ENCODE measurements around the gene PRPF19. TPM values are rescaled to one million over a fixed set of nuclear protein-coding genes. Genes with fewer than 3 reads are reported as not detected.

Gene PRPF19
- total RNA-seq, 4 donors from 2014 or later, result 65.0 to 90.2 (median 84.1) TPM

GRCh38 chr11:60880643-60881282, 25.6 kb downstream of the PRPF19 start:
- 66 to 78% methylated on average over 5 to 8 of the region's 8 CpGs for WGBS, 2 donors
- H3K36me3 ChIP-seq, result peaks cover 0 to 34% (median 0%) of the 10 kb centered on the region in 3 donors
- TF ChIP-seq POLR2A (IDR thresholded peaks at IDR 0.05) (no peak), CTCF (IDR thresholded peaks at IDR 0.05) (no peak)
- DNase-seq, result no peak
- peaks cover 0 to 12% (median 9%) of the 10 kb centered on the region in 3 donors for H3K4me1 ChIP-seq
- no peaks in the 10 kb centered on the region for H3K9me3 ChIP-seq
- H3K27ac ChIP-seq, result no peak overlapping the region
- H3K4me3 ChIP-seq, result no peak overlapping the region
- intact Hi-C loops (cut with DNase I), result no loop called here
- no peaks in the 10 kb centered on the region for H3K27me3 ChIP-seq

GRCh38 chr11:60879971-60880588, 26.3 kb downstream of the PRPF19 start:
- H3K4me3 ChIP-seq, result no peak overlapping the region
- H3K27me3 ChIP-seq, result no peaks in the 10 kb centered on the region
- TF ChIP-seq CTCF (IDR thresholded peaks at IDR 0.05) (no peak), POLR2A (IDR thresholded peaks at IDR 0.05) (no peak)
- peaks cover 0 to 34% (median 0%) of the 10 kb centered on the region in 3 donors for H3K36me3 ChIP-seq
- no peak for DNase-seq
- peak overlapping the region in 1 of 4 donors; percentile 3 for H3K27ac ChIP-seq
- intact Hi-C loops (cut with DNase I), result no loop called here
- peaks cover 0 to 12% (median 9%) of the 10 kb centered on the region in 3 donors for H3K4me1 ChIP-seq
- H3K9me3 ChIP-seq, result no peaks in the 10 kb centered on the region
- 60 to 91% methylated on average over 5 of the region's 5 CpGs for WGBS, 2 donors

- Histone ChIP-seq H3K36me3 (peaks cover 0 to 34% (median 0%) of the 10 kb centered on the region in 3 donors), H3K9me3 (no peaks in the 10 kb centered on the region), H3K27ac (peak overlapping the region in 2 of 4 donors; percentile 70 to 76), H3K4me3 (no peak overlapping the region), H3K27me3 (no peaks in the 10 kb centered on the region), H3K4me1 (peaks cover 0 to 12% (median 9%) of the 10 kb centered on the region in 3 donors)
- 88 to 91% methylated on average over 1 of the region's 1 CpG for WGBS, 2 donors
- intact Hi-C loops (cut with DNase I), result no loop called here
- no peak for DNase-seq
- no peak for TF ChIP-seq CTCF (IDR thresholded peaks at IDR 0.05)
- TF ChIP-seq POLR2A (IDR thresholded peaks at IDR 0.05), result no peak
Measured at GRCh38 chr11:60879104-60879503, 27.3 kb downstream of the PRPF19 start.

GRCh38 chr11:60878245-60879101, 27.9 kb downstream of the PRPF19 start:
- Histone ChIP-seq H3K27ac (peak overlapping the region; percentile 6 to 76 (median 70)), H3K4me3 (no peak overlapping the region), H3K36me3 (peaks cover 0 to 34% (median 0%) of the 10 kb centered on the region in 3 donors), H3K4me1 (peaks cover 0 to 12% (median 9%) of the 10 kb centered on the region in 3 donors), H3K27me3 (no peaks in the 10 kb centered on the region), H3K9me3 (no peaks in the 10 kb centered on the region)
- DNase-seq, result no peak
- TF ChIP-seq CTCF (IDR thresholded peaks at IDR 0.05), result no peak
- WGBS, 2 donors, result 51 to 66% methylated on average over 5 of the region's 5 CpGs
- intact Hi-C loops (cut with DNase I), result no loop called here

GRCh38 chr11:60876168-60876485, 30.3 kb downstream of the PRPF19 start:
- no peak overlapping the region for H3K4me3 ChIP-seq
- H3K27ac ChIP-seq, result no peak overlapping the region
- no peaks in the 10 kb centered on the region for H3K27me3 ChIP-seq
- no peaks in the 10 kb centered on the region for H3K9me3 ChIP-seq
- no peak for DNase-seq
- TF ChIP-seq CTCF (IDR thresholded peaks at IDR 0.05), result no peak
- no peak for TF ChIP-seq POLR2A (IDR thresholded peaks at IDR 0.05)
- no CpG with 5 or more reads among the region's 2 CpGs for WGBS, 2 donors
- H3K36me3 ChIP-seq, result peaks cover 0 to 28% (median 0%) of the 10 kb centered on the region in 3 donors
- intact Hi-C loops (cut with DNase I), result no loop called here
- peaks cover 6 to 34% (median 18%) of the 10 kb centered on the region in 3 donors for H3K4me1 ChIP-seq
